ENCODE measurements around the gene EIF3I. TPM values are rescaled to one million over a fixed set of nuclear protein-coding genes. Genes with fewer than 3 reads are reported as not detected.

Gene EIF3I
- total and polyA plus RNA-seq, 2 of the 13 experiments (the other 11 are each of a cell fraction or from before 2014, with no cell fraction given) = 210 to 223 TPM

GRCh38 chr1:32239337-32239736 is 17.1 kb downstream of the EIF3I start:
- POLR2A ChIA-PET = interaction anchor here (3.2 kb wide), 1 partner anchor 11 kb away, joined by 28 read pairs; the partner anchor contains the start of gene LCK
- CTCF ChIA-PET (ENCODE audit: low intra/inter-chr PET ratio, low total read pairs) = no interaction called here
- FAIRE-seq = no peak
- Histone ChIP-seq H4K20me1 (ENCODE audit: insufficient read depth, low read length) (no peaks in the 10 kb centered on the region), H3K4me1 (ENCODE audit: insufficient read depth, low read length) (peaks cover 44% of the 10 kb centered on the region), H3K9me3 (ENCODE audit: low read length) (no peaks in the 10 kb centered on the region), H3K4me2 (ENCODE audit: low read depth, low read length) (no peak overlapping the region), H3K79me2 (ENCODE audit: insufficient read depth, low read length) (no peaks in the 10 kb centered on the region), H3K36me3 (replicated peaks in 1 of 2; ENCODE audit: control insufficient read depth in 1 of 2, insufficient read depth in 2 of 2, low read length in 2 of 2) (no peaks in the 10 kb centered on the region), H3K4me3 (replicated peaks in 1 of 3; ENCODE audit: insufficient read depth in 1 of 3, low read depth in 2 of 3, low read length in 3 of 3) (no peak overlapping the region), H3K27me3 (ENCODE audit: control insufficient read depth in 1 of 2, insufficient read depth in 2 of 2, low read length in 2 of 2) (no peaks in the 10 kb centered on the region), H3K9ac (ENCODE audit: insufficient read depth, low read depth, low read length) (no peak overlapping the region), H3K27ac (ENCODE audit: extremely low read length, insufficient read depth, low read length) (no peak overlapping the region), H2AFZ (ENCODE audit: low read length) (no peak overlapping the region)
- WGBS (ENCODE audit: low lambda C conversion rate) = 55% methylated on average over 4 of the region's 4 CpGs
- in situ Hi-C loops (cut with HindIII; ENCODE audit: extremely low pct_ligation_motif_present, low pct_unique_long_range_greater_than_20kb) = no loop called here
- no TSS peak for BruUV-seq (replicated peaks)
- no peak for ATAC-seq
- intact Hi-C loops (cut with micrococcal nuclease; ENCODE audit: unreplicated experiment) = no loop called here
- no peak for DNase-seq (ENCODE audit: low spot score)
- TF ChIP-seq ZNF800 (CRISPR knock-in tag; IDR thresholded peaks at IDR 0.05) (no peak), NFRKB (IDR thresholded peaks at IDR 0.05) (no peak), ZNF180 (CRISPR knock-in tag; IDR thresholded peaks at IDR 0.05; ENCODE audit: borderline replicate concordance, low read depth) (no peak), ZNF501 (CRISPR knock-in tag; IDR thresholded peaks at IDR 0.05) (no peak), U2AF1 (optimal IDR thresholded peaks at IDR 0.05; ENCODE audit: low read depth, low read length) (no peak), HNRNPL (IDR thresholded peaks at IDR 0.05; ENCODE audit: low read depth, low read length) (no peak), CBX1 (IDR thresholded peaks at IDR 0.05; ENCODE audit: low read depth) (no peak), HNF4G (IDR thresholded peaks at IDR 0.05; ENCODE audit: borderline replicate concordance, low read depth, low read length) (no peak), HNF4G (CRISPR knock-in tag; IDR thresholded peaks at IDR 0.05; ENCODE audit: borderline replicate concordance, low read depth) (no peak), MTA3 (CRISPR knock-in tag; IDR thresholded peaks at IDR 0.05) (no peak), ZNF605 (CRISPR knock-in tag; IDR thresholded peaks at IDR 0.05) (no peak), PRDM4 (CRISPR knock-in tag; IDR thresholded peaks at IDR 0.05; ENCODE audit: borderline replicate concordance) (no peak), AGO1 (IDR thresholded peaks at IDR 0.05; ENCODE audit: low read depth, low read length, poor library complexity, severe bottlenecking) (no peak), TSC22D2 (CRISPR knock-in tag; IDR thresholded peaks at IDR 0.05; ENCODE audit: borderline replicate concordance) (no peak)
- TF ChIP-seq, protein P1, sequence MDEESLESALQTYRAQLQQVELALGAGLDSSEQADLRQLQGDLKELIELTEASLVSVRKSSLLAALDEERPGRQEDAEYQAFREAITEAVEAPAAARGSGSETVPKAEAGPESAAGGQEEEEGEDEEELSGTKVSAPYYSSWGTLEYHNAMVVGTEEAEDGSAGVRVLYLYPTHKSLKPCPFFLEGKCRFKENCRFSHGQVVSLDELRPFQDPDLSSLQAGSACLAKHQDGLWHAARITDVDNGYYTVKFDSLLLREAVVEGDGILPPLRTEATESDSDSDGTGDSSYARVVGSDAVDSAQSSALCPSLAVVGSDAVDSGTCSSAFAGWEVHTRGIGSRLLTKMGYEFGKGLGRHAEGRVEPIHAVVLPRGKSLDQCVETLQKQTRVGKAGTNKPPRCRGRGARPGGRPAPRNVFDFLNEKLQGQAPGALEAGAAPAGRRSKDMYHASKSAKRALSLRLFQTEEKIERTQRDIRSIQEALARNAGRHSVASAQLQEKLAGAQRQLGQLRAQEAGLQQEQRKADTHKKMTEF (CRISPR knock-in tag; IDR thresholded peaks at IDR 0.05) = no peak
- TF ChIP-seq, protein P2, sequence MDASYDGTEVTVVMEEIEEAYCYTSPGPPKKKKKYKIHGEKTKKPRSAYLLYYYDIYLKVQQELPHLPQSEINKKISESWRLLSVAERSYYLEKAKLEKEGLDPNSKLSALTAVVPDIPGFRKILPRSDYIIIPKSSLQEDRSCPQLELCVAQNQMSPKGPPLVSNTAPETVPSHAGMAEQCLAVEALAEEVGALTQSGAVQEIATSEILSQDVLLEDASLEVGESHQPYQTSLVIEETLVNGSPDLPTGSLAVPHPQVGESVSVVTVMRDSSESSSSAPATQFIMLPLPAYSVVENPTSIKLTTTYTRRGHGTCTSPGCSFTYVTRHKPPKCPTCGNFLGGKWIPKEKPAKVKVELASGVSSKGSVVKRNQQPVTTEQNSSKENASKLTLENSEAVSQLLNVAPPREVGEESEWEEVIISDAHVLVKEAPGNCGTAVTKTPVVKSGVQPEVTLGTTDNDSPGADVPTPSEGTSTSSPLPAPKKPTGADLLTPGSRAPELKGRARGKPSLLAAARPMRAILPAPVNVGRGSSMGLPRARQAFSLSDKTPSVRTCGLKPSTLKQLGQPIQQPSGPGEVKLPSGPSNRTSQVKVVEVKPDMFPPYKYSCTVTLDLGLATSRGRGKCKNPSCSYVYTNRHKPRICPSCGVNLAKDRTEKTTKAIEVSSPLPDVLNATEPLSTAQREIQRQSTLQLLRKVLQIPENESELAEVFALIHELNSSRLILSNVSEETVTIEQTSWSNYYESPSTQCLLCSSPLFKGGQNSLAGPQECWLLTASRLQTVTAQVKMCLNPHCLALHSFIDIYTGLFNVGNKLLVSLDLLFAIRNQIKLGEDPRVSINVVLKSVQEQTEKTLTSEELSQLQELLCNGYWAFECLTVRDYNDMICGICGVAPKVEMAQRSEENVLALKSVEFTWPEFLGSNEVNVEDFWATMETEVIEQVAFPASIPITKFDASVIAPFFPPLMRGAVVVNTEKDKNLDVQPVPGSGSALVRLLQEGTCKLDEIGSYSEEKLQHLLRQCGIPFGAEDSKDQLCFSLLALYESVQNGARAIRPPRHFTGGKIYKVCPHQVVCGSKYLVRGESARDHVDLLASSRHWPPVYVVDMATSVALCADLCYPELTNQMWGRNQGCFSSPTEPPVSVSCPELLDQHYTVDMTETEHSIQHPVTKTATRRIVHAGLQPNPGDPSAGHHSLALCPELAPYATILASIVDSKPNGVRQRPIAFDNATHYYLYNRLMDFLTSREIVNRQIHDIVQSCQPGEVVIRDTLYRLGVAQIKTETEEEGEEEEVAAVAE (CRISPR knock-in tag; IDR thresholded peaks at IDR 0.05; ENCODE audit: borderline replicate concordance) = no peak

Measured in HepG2 (cell line).